ENCODE data around the gene SLMAP.

GRCh38 chr3:57903124-57903890, 147.2 kb downstream of the SLMAP start:
- TF ChIP-seq, protein P1, sequence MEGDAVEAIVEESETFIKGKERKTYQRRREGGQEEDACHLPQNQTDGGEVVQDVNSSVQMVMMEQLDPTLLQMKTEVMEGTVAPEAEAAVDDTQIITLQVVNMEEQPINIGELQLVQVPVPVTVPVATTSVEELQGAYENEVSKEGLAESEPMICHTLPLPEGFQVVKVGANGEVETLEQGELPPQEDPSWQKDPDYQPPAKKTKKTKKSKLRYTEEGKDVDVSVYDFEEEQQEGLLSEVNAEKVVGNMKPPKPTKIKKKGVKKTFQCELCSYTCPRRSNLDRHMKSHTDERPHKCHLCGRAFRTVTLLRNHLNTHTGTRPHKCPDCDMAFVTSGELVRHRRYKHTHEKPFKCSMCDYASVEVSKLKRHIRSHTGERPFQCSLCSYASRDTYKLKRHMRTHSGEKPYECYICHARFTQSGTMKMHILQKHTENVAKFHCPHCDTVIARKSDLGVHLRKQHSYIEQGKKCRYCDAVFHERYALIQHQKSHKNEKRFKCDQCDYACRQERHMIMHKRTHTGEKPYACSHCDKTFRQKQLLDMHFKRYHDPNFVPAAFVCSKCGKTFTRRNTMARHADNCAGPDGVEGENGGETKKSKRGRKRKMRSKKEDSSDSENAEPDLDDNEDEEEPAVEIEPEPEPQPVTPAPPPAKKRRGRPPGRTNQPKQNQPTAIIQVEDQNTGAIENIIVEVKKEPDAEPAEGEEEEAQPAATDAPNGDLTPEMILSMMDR (IDR thresholded peaks at IDR 0.05): no peak
- TF ChIP-seq POLR2A (IDR thresholded peaks at IDR 0.05): no peak

Data from uterus (tissue), 2 donors.